Spleen (tissue), 11 donors: ENCODE data around the gene ABCA8. TPM values are rescaled to one million over a fixed set of nuclear protein-coding genes. Genes with fewer than 3 reads are reported as not detected.

Experiments
- DNase-seq: peaks from one replicate; pipeline ENCODE4 v3.0.0-alpha.2; 2020
- H3K27ac ChIP-seq, 8 donors: fragments of 200-600 bp; sonication (generic) in 7 of 8; 1 replicate in 4 of 8; 2 replicates in 4 of 8; pipeline versions ENCODE4 v1.5.0 to v1.8.0; 2016 to 2021; ENCODE audit warnings: inconsistent platforms in 4 of 8, mild to moderate bottlenecking in 4 of 8, moderate library complexity in 1 of 8
- H3K27me3 ChIP-seq, 7 donors: fragments of 200-600 bp; sonication (generic) in 6 of 7; replicated peaks in 1 of 7; 1 replicate in 4 of 7; 2 replicates in 3 of 7; pipeline versions ENCODE4 v1.5.0 to v1.8.0; 2016 to 2021; ENCODE audit warnings: inconsistent platforms in 3 of 7, mild to moderate bottlenecking in 1 of 7
- H3K36me3 ChIP-seq, 6 donors: fragments of 200-600 bp; sonication (generic) in 5 of 6; 1 replicate in 4 of 6; 2 replicates in 2 of 6; pipeline versions ENCODE4 v1.5.0 to v1.8.0; 2016 to 2021; ENCODE audit warnings: inconsistent platforms in 2 of 6
- H3K4me1 ChIP-seq, 6 donors: fragments of 200-600 bp; sonication (generic) in 5 of 6; 1 replicate in 3 of 6; 2 replicates in 3 of 6; pipeline versions ENCODE4 v1.5.0 to v1.8.0; 2016 to 2021; ENCODE audit warnings: inconsistent platforms in 3 of 6
- H3K4me3 ChIP-seq, 8 donors: fragments of 200-600 bp; sonication (generic) in 7 of 8; 1 replicate in 4 of 8; 2 replicates in 4 of 8; pipeline versions ENCODE4 v1.5.0 to v1.8.0; 2016 to 2021; ENCODE audit warnings: inconsistent platforms in 4 of 8, mild to moderate bottlenecking in 4 of 8, moderate library complexity in 2 of 8
- H3K9me3 ChIP-seq, 8 donors: fragments of 200-600 bp; sonication (generic) in 7 of 8; 1 replicate in 4 of 8; 2 replicates in 4 of 8; pipeline versions ENCODE4 v1.5.0 to v1.8.0; 2016 to 2021; ENCODE audit warnings: inconsistent platforms in 4 of 8
- CTCF ChIP-seq, 11 experiments: fragments of 200-600 bp in 7 of 11; fragments of 450-650 bp in 4 of 11; sonication (generic) in 4 of 11; IDR thresholded peaks in 8 of 11; conservative IDR thresholded peaks in 3 of 11; 1 replicate in 7 of 11; 2 replicates in 4 of 11; pipeline versions ENCODE4 v1.4.0 to v1.8.0; 2016 to 2021; ENCODE audit warnings: antibody characterized with exemption in 11 of 11, inconsistent platforms in 4 of 11, mild to moderate bottlenecking in 1 of 11
- POLR2A ChIP-seq, 3 donors: fragments of 450-650 bp; IDR thresholded peaks; one replicate each; pipeline ENCODE4 v1.5.1; 2017; ENCODE audit warnings: antibody characterized with exemption in 3 of 3, mild to moderate bottlenecking in 1 of 3
- POLR2AphosphoS5 ChIP-seq, 3 donors: sonication (generic); formaldehyde crosslinking; IDR thresholded peaks; one replicate each; pipeline ENCODE4 v1.5.1; 2017; ENCODE audit warnings: antibody characterized with exemption in 3 of 3
- WGBS, 5 donors: extraction: QIAGEN DNeasy Blood & Tissue Kit in 3 of 5; methylation state at CpG; one replicate each; pipeline versions ENCODE4 v1.1.5 to v1.1.7; 2013 to 2018; 5-methylcytosine and 5-hydroxymethylcytosine counted together
- intact Hi-C: fragments of 100-400 bp; cut with DNase I; formaldehyde crosslinking; loops from one replicate; pipeline ENCODE4 v1.15.0; 2023; ENCODE audit warnings: low total_unique reads
- polyA plus RNA-seq, 3 donors: library from polyadenylated mRNA; stranded (reverse); fragments of 200-250 nt; gene quantifications; one replicate each; pipeline ENCODE4 v1.2.1, GENCODE V29; 2013
- total RNA-seq, 7 donors: library from RNA; depleted of rRNA in 3 of 7; stranded (reverse); fragments of >200 nt in 3 of 7; fragmentation: NEBNext Ultra II Directional in 4 of 7; extraction: Animal tissue kit (Norgen Biotek cat#: 25700) in 4 of 7; gene quantifications; one replicate each; pipeline versions ENCODE4 v1.1.0 to v1.2.1, GENCODE V29; 2016 to 2021
- donor health status: healthy with polysubstance abuse.
- donor health status: DM: no; HTN: no; CAD: no; lungs with moderate emphysema.
- donor health status: DM: no; HTN: no; CAD: no.
- donor health status: Bipolar disorder and iron deficiency.
- donor health status: healthy.
- donor health status: DM: no; HTN: no; CAD: no.
- donor health status: DM: yes; HTN: yes; CAD: no.

Gene ABCA8
- total and polyA plus RNA-seq, 10 donors, result 1.1 to 89.4 (median 46.2) TPM

- Histone ChIP-seq H3K36me3 (no peaks in the 10 kb centered on the region), H3K27me3 (no peaks in the 10 kb centered on the region), H3K9me3 (peaks cover 0 to 21% (median 9%) of the 10 kb centered on the region in 8 donors), H3K4me3 (no peak overlapping the region), H3K4me1 (no peaks in the 10 kb centered on the region), H3K27ac (no peak overlapping the region)
- no peak for TF ChIP-seq POLR2A (IDR thresholded peaks at IDR 0.05)
- TF ChIP-seq POLR2AphosphoS5 (IDR thresholded peaks at IDR 0.05), result no peak
- no peak for TF ChIP-seq CTCF (IDR thresholded peaks at IDR 0.05 in 8 of 11, conservative IDR thresholded peaks at IDR 0.05 in 3 of 11)
- intact Hi-C loops, result no loop called here
- no peak for DNase-seq
Observed at GRCh38 chr17:68897557-68897956, 57.6 kb downstream of the ABCA8 start.

- no peak for DNase-seq
- Histone ChIP-seq H3K36me3 (no peaks in the 10 kb centered on the region), H3K27me3 (no peaks in the 10 kb centered on the region), H3K27ac (no peak overlapping the region), H3K9me3 (peaks cover 0 to 12% (median 5%) of the 10 kb centered on the region in 8 donors), H3K4me3 (no peak overlapping the region), H3K4me1 (no peaks in the 10 kb centered on the region)
- intact Hi-C loops, result no loop called here
- no peak for TF ChIP-seq CTCF (IDR thresholded peaks at IDR 0.05 in 8 of 11, conservative IDR thresholded peaks at IDR 0.05 in 3 of 11)
- no peak for TF ChIP-seq POLR2AphosphoS5 (IDR thresholded peaks at IDR 0.05)
- TF ChIP-seq POLR2A (IDR thresholded peaks at IDR 0.05), result no peak
- 55 to 83% (median 64%) methylated on average over 5 of the region's 5 CpGs for WGBS, 5 donors
Observed at GRCh38 chr17:68892658-68893057, 62.5 kb downstream of the ABCA8 start.

- 97 to 100% (median 97%) methylated on average over 1 of the region's 1 CpG for WGBS, 5 donors
- TF ChIP-seq CTCF (IDR thresholded peaks at IDR 0.05 in 8 of 11, conservative IDR thresholded peaks at IDR 0.05 in 3 of 11) (no peak), POLR2A (IDR thresholded peaks at IDR 0.05) (no peak), POLR2AphosphoS5 (IDR thresholded peaks at IDR 0.05) (no peak)
- Histone ChIP-seq H3K27ac (no peak overlapping the region), H3K36me3 (no peaks in the 10 kb centered on the region), H3K4me3 (no peak overlapping the region), H3K9me3 (peaks cover 0 to 7% (median 2%) of the 10 kb centered on the region in 8 donors), H3K27me3 (no peaks in the 10 kb centered on the region), H3K4me1 (no peaks in the 10 kb centered on the region)
- DNase-seq, result no peak
- intact Hi-C loops, result no loop called here
Observed at GRCh38 chr17:68892193-68892592, 63.0 kb downstream of the ABCA8 start.

GRCh38 chr17:68886401-68886800 is 68.8 kb downstream of the ABCA8 start:
- Histone ChIP-seq H3K9me3 (no peaks in the 10 kb centered on the region), H3K27me3 (no peaks in the 10 kb centered on the region), H3K4me3 (no peak overlapping the region), H3K4me1 (no peaks in the 10 kb centered on the region), H3K36me3 (peaks cover 0 to 8% (median 0%) of the 10 kb centered on the region in 6 donors), H3K27ac (no peak overlapping the region)
- 68 to 82% (median 70%) methylated on average over 3 of the region's 3 CpGs for WGBS, 5 donors
- TF ChIP-seq CTCF (IDR thresholded peaks at IDR 0.05 in 8 of 11, conservative IDR thresholded peaks at IDR 0.05 in 3 of 11), result no peak
- no peak for TF ChIP-seq POLR2AphosphoS5 (IDR thresholded peaks at IDR 0.05)
- no peak for TF ChIP-seq POLR2A (IDR thresholded peaks at IDR 0.05)
- no peak for DNase-seq
- intact Hi-C loops, result no loop called here
